HAP-1 (cell line): ENCODE results near the gene RRAD.

Source experiments
- DNase-seq, 2 experiments: peaks; one replicate each; pipeline ENCODE4 v3.0.0-alpha.2; 2016 to 2020; ENCODE audit warnings: low spot score in 2 of 2
- H3K27me3 ChIP-seq: fragments of 250-450 bp; sonication (Bioruptor Pico); 2 replicates; pipeline ENCODE4 v1.5.1; 2020; ENCODE audit warnings: low read depth, mild to moderate bottlenecking, moderate library complexity
- H3K36me3 ChIP-seq: fragments of 250-450 bp; sonication (Bioruptor Pico); replicated peaks from 2 replicates; pipeline ENCODE4 v1.5.1; 2020; ENCODE audit warnings: mild to moderate bottlenecking
- H3K4me1 ChIP-seq: fragments of 250-450 bp; sonication (Bioruptor Pico); 2 replicates; pipeline ENCODE4 v1.5.1; 2020; ENCODE audit warnings: mild to moderate bottlenecking
- H3K4me3 ChIP-seq: fragments of 250-450 bp; sonication (Bioruptor Pico); 2 replicates; pipeline ENCODE4 v1.5.1; 2020; ENCODE audit warnings: mild to moderate bottlenecking, moderate library complexity
- H3K9me3 ChIP-seq: fragments of 250-450 bp; sonication (Bioruptor Pico); 2 replicates; pipeline ENCODE4 v1.5.1; 2020; ENCODE audit warnings: mild to moderate bottlenecking, moderate library complexity
- in situ Hi-C: fragments of 300-500 bp; cut with MboI; formaldehyde crosslinking; loops from 3 replicates; pipeline ENCODE4 v1.14.3; 2020; ENCODE audit warnings: low sequenced_read_pairs, inconsistent platforms, mixed read lengths

The RRAD gene

GRCh38 chr16:66872559-66872942 lies 52.8 kb downstream of the RRAD start:
- Histone ChIP-seq H3K9me3 (no peaks in the 10 kb centered on the region), H3K4me1 (peaks cover 4% of the 10 kb centered on the region; the same call in 1 of the 2 replicates), H3K27me3 (no peaks in the 10 kb centered on the region), H3K4me3 (peak overlapping the region; percentile 21), H3K36me3 (no peaks in the 10 kb centered on the region)
- no peak for DNase-seq
- in situ Hi-C loops = no loop called here

- H3K4me1 ChIP-seq = peaks cover 4% of the 10 kb centered on the region; the same call in 1 of the 2 replicates
- in situ Hi-C loops = no loop called here
- no peak overlapping the region for H3K4me3 ChIP-seq
- DNase-seq = no peak
- H3K9me3 ChIP-seq = no peaks in the 10 kb centered on the region
- no peaks in the 10 kb centered on the region for H3K36me3 ChIP-seq
- H3K27me3 ChIP-seq = no peaks in the 10 kb centered on the region
These were observed 53.5 kb downstream of the RRAD start for GRCh38 chr16:66871840-66872239.
